Raji (cell line): ENCODE measurements around the gene SDK2.

Experiments
- POLR2A ChIP-seq: IDR thresholded peaks from 2 replicates; pipeline ENCODE4 v1.6.1; 2011; ENCODE audit warnings: low read depth, low read length, control low read depth; ENCODE audit not compliant: insufficient read depth

SDK2 gene

DNA sequence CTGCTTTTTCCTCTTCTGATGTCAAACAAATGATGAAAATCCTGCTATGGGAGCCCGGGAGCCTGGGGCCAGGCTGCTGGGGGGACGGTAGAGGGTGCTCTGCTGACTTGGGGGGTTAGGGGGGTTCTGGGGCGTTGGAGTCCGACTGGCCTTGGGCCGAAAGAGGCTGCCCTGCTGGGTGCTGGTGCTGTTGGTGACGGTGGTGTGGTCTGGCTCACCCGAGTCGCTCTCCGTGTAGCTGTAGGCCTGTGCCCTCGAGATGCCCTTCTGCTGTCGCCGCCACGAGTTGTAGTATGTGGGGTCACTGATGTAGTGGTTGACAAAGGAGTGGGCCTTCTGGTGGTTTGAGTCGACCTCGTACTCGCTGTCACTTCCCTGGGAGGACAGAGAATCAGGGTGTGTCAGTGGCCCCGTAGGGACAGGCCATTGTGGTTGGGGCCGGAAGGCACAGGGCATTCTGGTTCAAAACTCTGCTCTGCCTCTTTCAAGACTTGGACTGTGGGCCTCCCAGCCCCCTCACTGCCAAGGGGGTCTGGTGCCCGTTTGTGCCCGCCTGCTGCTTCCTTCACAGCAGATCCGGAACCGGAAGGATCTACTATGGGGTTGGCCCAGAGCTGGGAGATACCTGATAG is 305.6 kb downstream of the SDK2 start:
- TF ChIP-seq POLR2A, result no peak

GRCh38 chr17:73338050-73338521 is 306.2 kb downstream of the SDK2 start:
- no peak for TF ChIP-seq POLR2A

- TF ChIP-seq POLR2A, result no peak
Observed at GRCh38 chr17:73337330-73337710, 306.9 kb downstream of the SDK2 start.

- TF ChIP-seq POLR2A, result no peak
Observed at GRCh38 chr17:73336408-73337329, 307.6 kb downstream of the SDK2 start.

- TF ChIP-seq POLR2A, result no peak
Observed at GRCh38 chr17:73335591-73336407, 308.4 kb downstream of the SDK2 start.

DNA sequence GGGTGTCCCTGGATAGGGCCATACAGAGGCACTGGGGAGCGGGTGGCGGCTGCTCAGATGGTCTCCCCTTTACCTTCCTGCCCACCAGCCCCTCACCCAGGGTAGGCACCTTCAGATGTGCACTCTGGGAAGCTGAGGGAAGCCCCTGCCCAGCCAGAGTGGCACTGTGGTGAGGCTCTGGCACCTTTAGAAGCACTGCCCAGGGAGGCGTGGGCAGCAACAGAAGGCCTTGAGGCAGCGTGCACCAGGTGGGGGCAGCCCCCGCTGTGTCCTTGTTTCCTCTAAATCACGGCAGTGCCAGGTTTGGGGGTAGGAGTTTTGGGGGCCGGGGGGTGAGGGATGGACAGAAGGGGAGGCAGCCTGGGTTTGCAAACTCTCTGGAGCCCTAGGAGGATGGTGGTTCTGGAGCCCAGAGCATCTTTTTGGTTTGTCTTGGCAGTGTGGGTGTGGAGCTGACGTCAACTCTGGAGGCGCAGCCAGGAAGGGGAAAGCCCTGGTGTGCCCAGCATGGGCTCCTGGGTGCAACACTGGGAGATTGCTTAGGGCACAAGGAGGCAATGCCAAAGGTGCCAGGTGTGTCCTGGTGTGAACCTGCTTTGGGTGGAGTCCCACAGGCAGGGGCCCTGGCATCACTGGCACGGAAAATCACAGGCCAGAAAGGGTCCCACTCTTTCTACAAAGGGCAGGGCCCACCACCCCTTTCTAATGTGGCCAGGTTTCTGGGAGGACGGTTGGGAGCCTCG is 309.3 kb downstream of the SDK2 start:
- no peak for TF ChIP-seq POLR2A

DNA sequence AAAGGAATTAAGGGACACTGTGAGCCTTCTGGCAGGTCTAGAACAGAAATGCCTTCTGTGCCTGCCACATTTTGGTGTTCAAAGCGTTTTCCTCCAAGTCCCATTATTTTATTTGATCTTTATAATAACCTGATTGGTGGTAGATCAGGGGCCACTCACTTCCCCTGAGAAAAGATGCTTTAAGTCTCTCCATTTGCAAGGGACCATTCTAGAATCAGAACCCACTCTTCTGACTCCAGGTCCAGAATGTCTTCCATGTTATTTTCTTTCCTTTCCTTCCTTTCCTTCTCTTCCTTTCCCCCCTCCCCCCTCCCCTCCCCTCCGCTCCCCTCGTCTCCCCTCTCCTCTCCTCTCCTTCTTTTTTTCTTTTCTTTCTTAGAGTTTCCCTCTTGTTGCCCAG is 313.2 kb downstream of the SDK2 start:
- no peak for TF ChIP-seq POLR2A

DNA sequence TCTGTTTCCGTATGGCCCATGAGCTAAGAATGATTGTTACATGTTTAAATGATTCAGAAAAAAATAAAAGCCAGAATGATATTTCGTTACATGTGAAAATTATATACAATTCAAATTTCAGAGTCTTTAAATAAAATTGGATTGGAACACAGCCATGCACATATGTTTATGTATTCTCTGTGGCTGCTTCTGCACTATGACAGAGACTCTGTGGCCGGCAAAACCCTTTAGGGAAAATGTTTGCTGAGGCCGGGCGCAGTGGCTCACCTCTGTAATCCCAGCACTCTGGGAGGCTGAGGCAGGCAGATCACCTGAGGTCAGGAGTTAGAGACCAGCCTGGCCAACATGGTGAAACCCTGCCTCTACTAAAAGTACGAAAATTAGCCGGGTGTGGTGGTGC is 316.6 kb downstream of the SDK2 start:
- no peak for TF ChIP-seq POLR2A

- TF ChIP-seq POLR2A, result no peak
Observed at GRCh38 chr17:73325527-73325842, 318.8 kb downstream of the SDK2 start.

- no peak for TF ChIP-seq POLR2A
Observed at GRCh38 chr17:73324711-73325526, 319.3 kb downstream of the SDK2 start.

- no peak for TF ChIP-seq POLR2A
Observed at GRCh38 chr17:73324160-73324475, 320.1 kb downstream of the SDK2 start.

DNA sequence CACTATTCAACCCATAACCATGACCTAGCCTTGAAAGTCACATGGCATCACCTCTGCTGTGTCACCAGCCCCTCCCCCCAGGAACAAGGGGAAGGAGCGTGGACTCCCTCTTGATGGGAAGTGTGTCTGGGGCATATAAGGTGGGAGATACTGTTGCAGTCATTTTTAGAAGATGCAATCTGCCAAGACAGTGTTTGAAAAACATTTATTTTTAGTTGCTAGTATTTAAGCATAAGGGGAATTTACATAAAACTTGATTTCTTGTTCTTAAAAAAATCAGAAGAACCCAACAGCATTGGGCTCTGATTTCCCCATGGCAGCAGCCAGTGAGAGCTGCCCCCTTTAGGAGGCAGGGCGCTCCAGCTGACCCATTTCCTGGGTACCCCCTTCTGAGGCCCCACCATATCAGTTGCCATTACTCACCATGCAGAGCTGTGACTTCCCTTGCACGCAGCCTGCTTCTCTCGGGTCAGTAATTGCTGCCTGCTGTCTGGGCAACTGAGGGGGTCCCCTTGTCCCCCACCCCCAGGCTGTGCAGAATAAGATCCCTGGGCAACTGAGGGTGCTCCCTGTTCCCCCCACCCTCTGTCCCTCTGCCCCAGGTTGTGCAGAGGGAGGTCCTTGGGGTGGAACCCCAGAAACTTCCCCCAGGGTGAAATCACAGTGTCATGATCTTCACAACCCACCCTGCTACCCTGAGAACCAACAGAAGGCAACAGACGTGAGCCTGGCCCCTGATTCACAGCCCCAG is 320.7 kb downstream of the SDK2 start:
- TF ChIP-seq POLR2A, result no peak

DNA sequence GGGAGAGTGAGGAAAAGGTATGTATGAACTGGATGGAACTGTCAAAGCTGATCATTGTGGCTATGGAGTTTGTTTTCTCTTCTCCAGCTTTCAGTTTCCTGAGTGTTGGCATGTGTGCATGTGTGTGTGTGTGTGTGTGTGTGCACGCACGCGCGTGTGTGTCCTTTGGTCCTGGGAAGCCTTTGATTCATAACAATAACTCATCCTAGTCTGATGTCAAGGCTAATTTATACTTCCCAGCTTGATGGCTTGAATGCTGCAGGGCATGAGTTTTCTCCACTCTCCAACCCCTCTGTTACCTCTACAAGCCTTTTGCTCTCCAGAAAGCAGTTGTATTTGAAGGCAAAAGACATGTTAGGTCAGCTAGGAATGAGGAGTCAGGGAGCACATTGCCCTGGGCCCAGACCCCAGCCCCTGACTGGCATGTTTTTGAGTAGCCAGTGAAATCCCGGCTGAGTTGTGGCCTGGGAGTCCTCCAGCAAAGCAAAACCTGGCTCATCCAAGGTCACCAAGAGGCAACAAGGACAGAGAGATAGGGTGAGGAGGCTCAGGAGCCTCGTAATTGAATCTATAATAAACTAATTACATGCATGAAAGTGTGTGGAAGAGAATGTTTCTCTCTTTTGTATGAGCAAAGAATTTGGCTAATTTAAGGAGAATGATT is 323.5 kb downstream of the SDK2 start:
- TF ChIP-seq POLR2A, result no peak

DNA sequence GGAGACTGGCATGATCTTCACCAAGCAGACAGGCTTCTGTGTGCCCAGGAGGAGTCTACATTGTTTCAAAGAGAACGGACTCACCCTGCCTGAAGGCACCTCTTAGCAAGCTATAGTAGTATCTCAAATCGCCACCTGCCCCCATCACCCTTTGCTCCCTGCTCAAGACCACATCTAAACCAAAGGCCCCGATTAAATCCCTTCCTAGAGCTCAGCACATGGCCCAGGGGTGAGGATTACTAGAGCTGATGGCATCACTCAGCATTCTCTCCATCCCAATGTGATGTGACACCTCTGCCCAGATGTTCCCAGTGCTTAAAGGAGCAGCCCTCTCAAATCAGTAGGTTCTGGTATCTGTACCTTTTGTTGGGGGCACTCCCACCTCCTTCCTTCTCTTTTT is 324.5 kb downstream of the SDK2 start:
- no peak for TF ChIP-seq POLR2A

DNA sequence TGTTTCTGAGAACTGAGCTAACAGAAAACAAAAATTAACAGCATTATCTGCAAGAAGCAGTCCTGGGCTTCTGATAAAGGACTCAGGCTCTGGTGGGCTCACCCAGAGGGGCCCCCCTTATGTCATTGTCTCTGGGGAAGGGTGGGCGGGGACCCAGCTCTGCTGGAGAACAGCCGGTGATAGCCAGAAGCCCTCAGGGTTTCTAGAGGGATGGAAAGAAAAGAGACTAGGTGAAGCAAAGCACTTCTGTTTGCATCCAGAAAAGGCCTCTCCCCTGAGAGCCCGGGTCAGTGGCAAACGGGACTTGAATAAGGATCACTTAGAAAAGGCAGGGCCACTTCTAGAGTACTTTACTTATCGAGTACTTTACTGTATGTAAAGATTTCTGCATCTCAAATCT is 325.4 kb downstream of the SDK2 start:
- no peak for TF ChIP-seq POLR2A
